ENCODE measurements around the gene CXCL12.

Gene CXCL12

GRCh38 chr10:44362866-44363711 is 21.8 kb downstream of the CXCL12 start:
- no peak for FAIRE-seq

- no peak for FAIRE-seq
Measured at GRCh38 chr10:44361109-44361508, 23.8 kb downstream of the CXCL12 start.

- no peak for FAIRE-seq
Measured at GRCh38 chr10:44358080-44358771, 26.7 kb downstream of the CXCL12 start.

- FAIRE-seq = no peak
Measured at GRCh38 chr10:44357023-44357540, 27.8 kb downstream of the CXCL12 start.

- no peak for FAIRE-seq
Measured at GRCh38 chr10:44356139-44357022, 28.5 kb downstream of the CXCL12 start.

GRCh38 chr10:44355630-44356029 is 29.3 kb downstream of the CXCL12 start:
- FAIRE-seq = no peak

GRCh38 chr10:44354771-44355170 is 30.1 kb downstream of the CXCL12 start:
- FAIRE-seq = no peak

- FAIRE-seq = no peak
Measured at GRCh38 chr10:44353721-44354120, 31.2 kb downstream of the CXCL12 start.

- no peak for FAIRE-seq
Measured at GRCh38 chr10:44353128-44353390, 31.8 kb downstream of the CXCL12 start.

GRCh38 chr10:44352316-44353127 is 32.4 kb downstream of the CXCL12 start:
- FAIRE-seq = no peak

- FAIRE-seq = no peak
Measured at GRCh38 chr10:44348496-44348895, 36.4 kb downstream of the CXCL12 start.

GRCh38 chr10:44347609-44348400 is 37.1 kb downstream of the CXCL12 start:
- no peak for FAIRE-seq

GRCh38 chr10:44344727-44345126 is 40.2 kb downstream of the CXCL12 start:
- FAIRE-seq = no peak

GRCh38 chr10:44343843-44344242 is 41.1 kb downstream of the CXCL12 start:
- no peak for FAIRE-seq

- no peak for FAIRE-seq
Measured at GRCh38 chr10:44341886-44342285, 43.0 kb downstream of the CXCL12 start.

- FAIRE-seq = no peak
Measured at GRCh38 chr10:44340557-44340956, 44.3 kb downstream of the CXCL12 start.

- FAIRE-seq = no peak
Measured at GRCh38 chr10:44339218-44339617, 45.7 kb downstream of the CXCL12 start.

- FAIRE-seq = no peak
Measured at GRCh38 chr10:44337081-44337480, 47.8 kb downstream of the CXCL12 start.

- no peak for FAIRE-seq
Measured at GRCh38 chr10:44335330-44336021, 49.4 kb downstream of the CXCL12 start.

GRCh38 chr10:44334621-44335184 is 50.2 kb downstream of the CXCL12 start:
- no peak for FAIRE-seq

- no peak for FAIRE-seq
Measured at GRCh38 chr10:44334091-44334490, 50.8 kb downstream of the CXCL12 start.
